VCaP (cell line): ENCODE results near the gene CD36.

Source experiments
- H3K27ac ChIP-seq: fragments of 450-650 bp; 2 replicates; pipeline ENCODE4 v1.5.1; 2017
- CTCF ChIP-seq: fragments of 450-650 bp; conservative IDR thresholded peaks from 2 replicates; pipeline ENCODE4 v1.5.1; 2017; ENCODE audit warnings: mild to moderate bottlenecking, moderate library complexity

CD36 gene

DNA sequence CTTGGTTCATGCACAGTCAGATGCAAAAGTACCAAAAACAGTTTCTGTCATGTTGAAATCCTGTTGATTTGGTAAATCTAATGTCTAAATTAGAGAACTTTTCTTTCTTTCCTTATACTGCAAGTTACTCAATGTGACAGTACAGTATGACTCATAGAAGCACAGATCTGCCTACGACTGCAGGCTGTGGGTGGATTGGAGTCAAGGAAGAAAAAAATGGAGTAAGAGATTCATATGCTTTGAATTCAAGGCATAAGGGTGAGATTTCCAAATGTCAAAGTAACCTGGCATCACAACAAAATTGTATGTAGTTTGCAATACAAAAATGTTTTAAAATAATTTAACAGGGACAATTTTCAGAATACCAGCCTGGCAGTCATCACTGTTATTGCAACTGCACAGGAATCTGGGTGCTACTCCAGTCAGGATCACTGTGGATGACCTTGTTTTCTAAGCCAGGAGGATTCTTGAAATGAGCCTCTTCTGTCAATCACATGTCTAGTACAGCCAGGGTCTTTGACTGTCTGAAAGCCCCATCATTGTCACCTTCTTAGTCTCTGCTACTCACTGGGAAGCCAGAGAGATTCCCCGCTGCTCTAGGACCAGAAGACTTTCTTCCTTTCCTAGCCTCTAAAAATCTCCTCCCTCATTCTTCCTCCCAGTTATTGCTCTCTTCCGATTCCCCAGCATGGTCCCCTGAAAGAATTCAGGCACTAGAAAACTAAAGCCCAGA, 83.6 kb downstream of the CD36 start:
- H3K27ac ChIP-seq, result no peak overlapping the region
- TF ChIP-seq CTCF, result no peak

DNA sequence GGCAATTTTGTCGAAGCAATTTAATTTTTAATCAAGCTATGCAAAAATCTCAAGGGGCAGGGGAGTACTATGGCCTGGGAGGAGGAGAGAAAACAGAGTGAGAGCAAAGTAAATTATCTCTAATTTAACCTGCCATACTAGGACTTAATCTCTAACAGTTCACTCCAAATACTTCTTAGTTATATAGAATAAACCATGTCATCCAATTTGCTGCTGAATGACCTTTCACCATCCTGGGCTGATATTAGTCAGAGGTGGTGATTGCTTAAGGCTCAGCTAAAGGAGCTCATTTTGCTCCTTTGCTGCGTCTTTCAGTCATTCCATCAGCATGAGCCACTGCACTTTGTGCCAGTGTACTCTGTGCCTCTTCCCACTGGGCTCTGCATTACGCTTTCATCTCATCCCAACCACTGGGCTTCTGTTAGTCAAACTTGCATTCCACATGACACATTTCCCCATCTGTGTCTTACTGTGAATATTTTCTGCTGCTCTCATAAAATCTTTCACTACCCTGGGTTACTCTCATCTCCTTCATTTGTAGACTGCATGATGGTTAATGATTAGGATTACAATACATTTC, 84.3 kb downstream of the CD36 start:
- no peak for TF ChIP-seq CTCF
- no peak overlapping the region for H3K27ac ChIP-seq

GRCh38 chr7:80724249-80724871, 85.9 kb downstream of the CD36 start:
- H3K27ac ChIP-seq, result no peak overlapping the region

DNA sequence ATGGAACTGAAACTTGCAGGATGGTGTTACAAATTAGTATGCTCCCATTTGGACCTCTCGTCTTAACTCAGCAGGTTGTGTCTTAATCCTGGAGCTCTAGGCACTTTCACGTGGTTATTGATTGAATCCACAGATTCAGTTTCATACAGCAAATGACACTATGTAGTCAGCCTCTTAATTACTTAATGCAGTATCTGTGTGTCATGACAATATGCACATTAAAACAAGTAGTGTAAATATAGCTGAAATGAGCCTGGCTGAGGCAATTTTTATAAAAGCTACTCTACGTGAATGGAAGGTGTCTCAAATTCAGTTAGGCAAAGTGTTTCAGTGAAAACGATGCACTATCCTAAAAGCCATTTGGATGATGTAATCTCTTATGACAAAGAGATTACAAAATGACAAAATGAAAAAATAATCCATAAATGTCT, 86.8 kb downstream of the CD36 start:
- TF ChIP-seq CTCF, result no peak
- H3K27ac ChIP-seq, result no peak overlapping the region

More at GRCh38 chr7:80724249-80724871, 85.9 kb downstream of the CD36 start:
- TF ChIP-seq CTCF, result no peak
